ENCODE results near the gene NPW.

The NPW gene

DNA sequence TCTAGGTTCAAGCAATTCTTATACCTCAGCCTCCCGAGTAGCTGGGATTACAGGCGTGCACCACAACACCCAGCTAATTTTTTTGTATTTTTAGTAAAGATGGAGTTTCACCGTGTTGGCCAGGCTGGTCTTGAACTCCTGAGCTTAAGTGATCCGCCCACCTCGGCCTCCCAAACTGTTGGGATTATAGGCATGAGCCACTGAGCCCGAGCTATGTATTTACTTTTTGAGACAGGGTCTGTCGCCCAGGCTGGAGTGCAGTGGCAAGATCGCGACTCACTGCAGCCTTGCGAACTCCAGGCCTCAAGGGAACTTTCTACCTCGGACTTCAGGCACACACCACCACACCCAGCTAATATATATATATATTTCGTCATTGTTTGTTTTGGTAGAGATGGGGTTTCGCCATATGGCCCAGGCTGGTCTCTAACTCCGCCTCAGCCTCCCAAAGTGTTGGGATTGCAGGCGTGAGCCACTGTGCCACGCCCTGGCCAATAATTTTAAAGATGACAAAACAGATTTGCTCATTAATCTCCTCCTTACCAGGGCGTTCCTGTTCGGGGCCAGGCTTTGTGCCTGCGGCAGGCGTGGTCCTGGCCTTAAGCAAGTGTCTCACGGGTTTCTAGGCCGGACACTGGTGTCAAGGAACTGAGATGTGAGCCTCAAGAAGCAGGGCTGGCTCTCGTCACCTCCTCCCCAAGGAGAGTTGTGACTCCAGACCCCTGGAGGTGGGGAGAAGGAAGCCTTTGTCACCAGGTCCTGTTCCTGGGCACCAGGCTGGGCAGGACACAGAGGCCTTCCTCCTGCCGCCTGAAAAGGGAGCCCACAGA is 4.3 kb upstream of the NPW start:
- TF ChIP-seq CTCF (IDR thresholded peaks at IDR 0.05) = no peak

GRCh38 chr16:2015947-2016208 is 3.7 kb upstream of the NPW start:
- no peak for TF ChIP-seq CTCF (IDR thresholded peaks at IDR 0.05)

GRCh38 chr16:2016407-2016922 is 3.1 kb upstream of the NPW start:
- TF ChIP-seq CTCF (IDR thresholded peaks at IDR 0.05) = peak; percentile 49

- no peak for TF ChIP-seq CTCF (IDR thresholded peaks at IDR 0.05)
Measured at GRCh38 chr16:2019921-2020831, 591 bp downstream of the NPW start.

DNA sequence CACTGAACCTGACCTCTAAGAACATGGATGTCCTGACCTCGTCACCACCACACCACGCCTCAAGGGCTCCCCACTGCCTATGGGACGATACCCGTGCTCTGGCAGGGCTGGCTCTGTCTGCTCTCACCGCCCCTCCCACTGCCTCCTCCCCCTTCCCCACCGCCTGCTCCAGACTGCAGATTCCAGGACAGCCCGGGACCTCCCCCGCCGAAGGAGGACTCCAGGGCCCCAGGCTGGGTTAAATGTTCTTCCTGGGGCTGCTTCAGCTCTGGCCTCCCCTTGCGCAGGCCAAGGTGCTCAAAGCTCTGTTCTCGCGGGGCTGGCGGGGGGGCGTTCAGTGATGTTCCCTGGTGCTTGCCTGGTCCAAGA is 3.1 kb downstream of the NPW start:
- no peak for TF ChIP-seq CTCF (IDR thresholded peaks at IDR 0.05)

DNA sequence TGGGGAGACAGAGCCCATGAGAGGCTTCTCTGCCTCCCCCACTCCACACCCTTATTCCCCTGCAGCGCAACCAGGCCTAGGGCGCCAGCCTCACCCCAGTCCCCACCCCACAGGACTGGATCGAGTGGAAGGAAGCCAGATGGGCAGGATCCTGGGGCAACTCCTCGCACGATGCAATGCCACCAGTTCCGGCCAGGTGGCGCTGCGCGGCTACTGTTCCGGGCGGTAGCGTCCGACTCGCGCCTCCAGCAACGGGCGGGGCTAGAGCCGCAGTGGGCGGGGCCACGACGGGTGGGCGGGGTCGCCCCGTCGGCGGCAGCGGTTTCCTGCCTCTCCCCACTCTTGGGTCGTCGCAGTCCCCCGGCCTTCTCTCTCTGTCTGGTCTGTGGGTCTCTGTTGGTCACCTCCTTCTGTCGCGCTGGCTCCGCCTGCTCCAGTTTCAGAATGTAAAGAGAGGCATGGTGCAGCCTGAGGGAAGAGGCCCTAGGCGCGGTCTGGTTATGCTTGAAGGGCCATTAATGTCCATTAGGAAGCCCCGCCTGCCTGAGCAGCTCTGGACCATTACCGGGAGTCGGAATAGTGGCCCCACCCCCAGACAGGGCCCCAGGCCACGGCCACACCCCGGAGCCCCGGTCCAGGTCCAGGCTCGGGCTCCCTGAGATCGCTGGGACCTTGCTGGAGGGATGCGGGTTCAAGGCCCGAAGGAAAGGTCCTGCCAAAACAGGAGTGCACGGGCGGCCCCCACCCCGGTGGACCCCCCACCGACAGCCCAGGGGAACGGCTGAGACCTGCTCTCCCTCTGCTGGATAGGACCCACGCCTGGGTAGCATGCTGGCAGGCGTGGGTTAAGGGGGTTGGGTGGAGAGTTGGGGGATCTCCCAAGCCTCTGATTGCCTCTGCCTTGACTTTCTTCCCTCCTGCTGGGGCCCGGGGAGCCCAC is 3.8 kb downstream of the NPW start:
- TF ChIP-seq CTCF (IDR thresholded peaks at IDR 0.05) = peak; percentile 93

- no peak for TF ChIP-seq CTCF (IDR thresholded peaks at IDR 0.05)
Measured at GRCh38 chr16:2024032-2024420, 4.4 kb downstream of the NPW start.
